ENCODE measurements around the gene DDX39A.

- TF ChIP-seq CTCF (IDR thresholded peaks at IDR 0.05) (no peak), POLR2A (IDR thresholded peaks at IDR 0.05) (no peak)
Observed at GRCh38 chr19:14427461-14427860, 8.3 kb upstream of the DDX39A start.

All from heart left ventricle (tissue), 13 donors.